Measurements from ENCODE around the gene GRIN2C. TPM values are rescaled to one million over a fixed set of nuclear protein-coding genes. Genes with fewer than 3 reads are reported as not detected.

Gene GRIN2C
- total RNA-seq, 4 donors from 2014 or later: 0.16 to 3.5 (median 0.42) TPM; not detected in 1

GRCh38 chr17:74903034-74903433 lies 43.3 kb upstream of the GRIN2C start:
- WGBS, 2 donors (ENCODE audit: low coverage in 1 of 2): 81 to 91% methylated on average over 6 to 9 of the region's 9 CpGs
- H3K36me3 ChIP-seq: no peaks in the 10 kb centered on the region
- no peak overlapping the region for H3K4me3 ChIP-seq
- no peak overlapping the region for H3K27ac ChIP-seq
- no peak for ATAC-seq
- H3K9me3 ChIP-seq: no peaks in the 10 kb centered on the region
- H3K27me3 ChIP-seq: peaks cover 66% of the 10 kb centered on the region
- no peak for TF ChIP-seq POLR2AphosphoS5 (IDR thresholded peaks at IDR 0.05)
- TF ChIP-seq POLR2A (IDR thresholded peaks at IDR 0.05): no peak
- TF ChIP-seq EP300 (IDR thresholded peaks at IDR 0.05): no peak
- no peak for TF ChIP-seq CTCF (IDR thresholded peaks at IDR 0.05)
- H3K4me1 ChIP-seq: no peaks in the 10 kb centered on the region

- H3K4me3 ChIP-seq: no peak overlapping the region
- peaks cover 61% of the 10 kb centered on the region for H3K27me3 ChIP-seq
- H3K36me3 ChIP-seq: no peaks in the 10 kb centered on the region
- no peak for ATAC-seq
- 51 to 59% methylated on average over 6 to 11 of the region's 14 CpGs for WGBS, 2 donors (ENCODE audit: low coverage in 1 of 2)
- H3K4me1 ChIP-seq: no peaks in the 10 kb centered on the region
- no peak overlapping the region for H3K27ac ChIP-seq
- no peaks in the 10 kb centered on the region for H3K9me3 ChIP-seq
- TF ChIP-seq POLR2A (IDR thresholded peaks at IDR 0.05) (no peak), CTCF (IDR thresholded peaks at IDR 0.05) (no peak), POLR2AphosphoS5 (IDR thresholded peaks at IDR 0.05) (no peak), EP300 (IDR thresholded peaks at IDR 0.05) (no peak)
Measured at GRCh38 chr17:74901353-74902135, 41.9 kb upstream of the GRIN2C start.

GRCh38 chr17:74900208-74900607 lies 40.5 kb upstream of the GRIN2C start:
- H3K4me3 ChIP-seq: no peak overlapping the region
- H3K4me1 ChIP-seq: no peaks in the 10 kb centered on the region
- no peak for TF ChIP-seq EP300 (IDR thresholded peaks at IDR 0.05)
- TF ChIP-seq POLR2AphosphoS5 (IDR thresholded peaks at IDR 0.05): no peak
- TF ChIP-seq POLR2A (IDR thresholded peaks at IDR 0.05): no peak
- no peak for TF ChIP-seq CTCF (IDR thresholded peaks at IDR 0.05)
- H3K27ac ChIP-seq: no peak overlapping the region
- peaks cover 63% of the 10 kb centered on the region for H3K27me3 ChIP-seq
- no peak for ATAC-seq
- 77 to 94% methylated on average over 6 to 8 of the region's 8 CpGs for WGBS, 2 donors (ENCODE audit: low coverage in 1 of 2)
- H3K36me3 ChIP-seq: no peaks in the 10 kb centered on the region
- no peaks in the 10 kb centered on the region for H3K9me3 ChIP-seq

- TF ChIP-seq POLR2A (IDR thresholded peaks at IDR 0.05) (no peak), POLR2AphosphoS5 (IDR thresholded peaks at IDR 0.05) (no peak), EP300 (IDR thresholded peaks at IDR 0.05) (no peak), CTCF (IDR thresholded peaks at IDR 0.05) (no peak)
- H3K27ac ChIP-seq: no peak overlapping the region
- ATAC-seq: no peak
- H3K4me1 ChIP-seq: peaks cover 0 to 6% (median 3%) of the 10 kb centered on the region in 3 donors
- no peaks in the 10 kb centered on the region for H3K36me3 ChIP-seq
- no peaks in the 10 kb centered on the region for H3K9me3 ChIP-seq
- H3K4me3 ChIP-seq: no peak overlapping the region
- WGBS, 2 donors (ENCODE audit: low coverage in 1 of 2): 45 to 100% methylated on average over 2 of the region's 11 CpGs
- H3K27me3 ChIP-seq: peaks cover 63% of the 10 kb centered on the region
Measured at GRCh38 chr17:74898376-74898946, 38.8 kb upstream of the GRIN2C start.

All from gastroesophageal sphincter (tissue), 4 donors.